Activated naive CD8-positive, alpha-beta T cell treated with anti-CD3 and anti-CD28 coated beads, Interleukin-2, amount 10 ng/mL, durations not matched to agents 7 days and 5 days (primary cell): ENCODE results near the gene BTF3L4. TPM values are rescaled to one million over a fixed set of nuclear protein-coding genes. Genes with fewer than 3 reads are reported as not detected.
"Not testable (repeated sequence)": the region's sequence is repeated elsewhere in the genome, so short reads cannot be mapped to it uniquely, and the experiment has no call there.

ENCODE experiments used
- ATAC-seq: fragments of 150-1000 bp; cut with Tn5 transposase; one replicate; pipeline ENCODE4 v1.10.0; 2021; ENCODE audit warnings: low read depth, moderate library complexity
- POLR2A ChIA-PET: fragments of 350-600 bp; sonication (Branson Sonifier 250); formaldehyde crosslinking; loops from one replicate; lab custom pipeline; 2021; ENCODE audit warnings: antibody characterized with exemption; lab: Charles Lee
- DNase-seq: peaks from one replicate; pipeline ENCODE4 v3.0.0; 2021
- H3K27ac Mint-ChIP-seq: one replicate; pipeline ENCODE4 v1.8.0; 2022; ENCODE audit warnings: mild to moderate bottlenecking, mixed read lengths
- H3K27me3 Mint-ChIP-seq: one replicate; pipeline ENCODE4 v1.8.0; 2022; ENCODE audit warnings: mild to moderate bottlenecking, moderate library complexity, mixed read lengths
- H3K36me3 Mint-ChIP-seq: one replicate; pipeline ENCODE4 v1.8.0; 2021; ENCODE audit warnings: mild to moderate bottlenecking, mixed read lengths
- H3K4me1 Mint-ChIP-seq: one replicate; pipeline ENCODE4 v1.8.0; 2021; ENCODE audit warnings: mixed read lengths
- H3K4me3 Mint-ChIP-seq: one replicate; pipeline ENCODE4 v1.8.0; 2022; ENCODE audit warnings: mild to moderate bottlenecking, moderate library complexity, mixed read lengths
- H3K9me3 Mint-ChIP-seq: one replicate; pipeline ENCODE4 v1.8.0; 2021; ENCODE audit warnings: mixed read lengths
- total RNA-seq, 2 experiments: library from RNA; stranded (reverse); gene quantifications; one replicate each; pipeline ENCODE4 v1.2.3, GENCODE V29; 2021

Gene BTF3L4
- total RNA-seq, 2 experiments from 2014 or later: 31.4 to 41.0 TPM

- peaks cover 12% of the 10 kb centered on the region for H3K36me3 Mint-ChIP-seq
- DNase-seq (no peak), ATAC-seq (no peak)
- no peak overlapping the region for H3K4me3 Mint-ChIP-seq
- no peaks in the 10 kb centered on the region for H3K27me3 Mint-ChIP-seq
- POLR2A ChIA-PET: interaction anchor here (0.6 kb wide), 1 partner anchor 382 kb away, joined by 3 read pairs; no protein-coding TSS in a partner anchor
- H3K4me1 Mint-ChIP-seq: peaks cover 9% of the 10 kb centered on the region
- no peaks in the 10 kb centered on the region for H3K9me3 Mint-ChIP-seq
- H3K27ac Mint-ChIP-seq: no peak overlapping the region
Observed at GRCh38 chr1:52037402-52037814, 18.7 kb upstream of the BTF3L4 start.

GRCh38 chr1:52037909-52038308, 18.2 kb upstream of the BTF3L4 start:
- Mint-ChIP-seq H3K27ac (no peak overlapping the region), H3K4me3 (no peak overlapping the region), H3K4me1 (peaks cover 6% of the 10 kb centered on the region), H3K9me3 (no peaks in the 10 kb centered on the region), H3K36me3 (peaks cover 8% of the 10 kb centered on the region), H3K27me3 (no peaks in the 10 kb centered on the region)
- POLR2A ChIA-PET: no interaction called here
- DNase-seq (no peak), ATAC-seq (no peak)

GRCh38 chr1:52041551-52042185, 14.4 kb upstream of the BTF3L4 start:
- no peak for ATAC-seq
- Mint-ChIP-seq H3K27ac (no peak overlapping the region), H3K27me3 (no peaks in the 10 kb centered on the region), H3K36me3 (peaks cover 20% of the 10 kb centered on the region), H3K4me3 (no peak overlapping the region), H3K9me3 (no peaks in the 10 kb centered on the region), H3K4me1 (no peaks in the 10 kb centered on the region)
- POLR2A ChIA-PET: interaction anchor here (1.1 kb wide), 1 partner anchor 14 kb away, joined by 3 read pairs; the partner anchor contains the start of gene TXNDC12
- DNase-seq: no peak

GRCh38 chr1:52045236-52045635, 10.9 kb upstream of the BTF3L4 start:
- Mint-ChIP-seq H3K36me3 (peaks cover 22% of the 10 kb centered on the region), H3K4me1 (peaks cover 2% of the 10 kb centered on the region), H3K4me3 (no peak overlapping the region), H3K9me3 (no peaks in the 10 kb centered on the region), H3K27me3 (no peaks in the 10 kb centered on the region), H3K27ac (no peak overlapping the region)
- ATAC-seq (no peak), DNase-seq (no peak)
- POLR2A ChIA-PET: interaction anchor here (0.7 to 0.9 kb wide), 2 partner anchors 11 to 12 kb away, joined by 3 read pairs; partner anchors contain the start of gene KTI12

GRCh38 chr1:52045666-52046195, 10.4 kb upstream of the BTF3L4 start:
- H3K9me3 Mint-ChIP-seq, DNase-seq, H3K27me3 Mint-ChIP-seq, ATAC-seq, H3K4me1 Mint-ChIP-seq, H3K27ac Mint-ChIP-seq, H3K4me3 Mint-ChIP-seq: not testable (repeated sequence)
- POLR2A ChIA-PET: interaction anchor here (0.7 kb wide), 1 partner anchor 13 kb away, joined by 3 read pairs; no protein-coding TSS in a partner anchor
- H3K36me3 Mint-ChIP-seq: peaks cover 21% of the 10 kb centered on the region

GRCh38 chr1:52049337-52049736, 6.8 kb upstream of the BTF3L4 start:
- DNase-seq, H3K4me3 Mint-ChIP-seq, ATAC-seq, H3K9me3 Mint-ChIP-seq, H3K27me3 Mint-ChIP-seq, H3K27ac Mint-ChIP-seq: not testable (repeated sequence)
- H3K4me1 Mint-ChIP-seq: peaks cover 19% of the 10 kb centered on the region
- POLR2A ChIA-PET: interaction anchor here (1.1 kb wide), 1 partner anchor 16 kb away, joined by 5 read pairs; the partner anchor contains the start of gene KTI12
- peaks cover 25% of the 10 kb centered on the region for H3K36me3 Mint-ChIP-seq

GRCh38 chr1:52053862-52054261, 2.2 kb upstream of the BTF3L4 start:
- POLR2A ChIA-PET: interaction anchor here (3.0 kb wide), 1 partner anchor 20 kb away, joined by 16 read pairs; the partner anchor contains the start of gene KTI12
- H3K4me3 Mint-ChIP-seq: peak overlapping the region; percentile 99
- DNase-seq (no peak), ATAC-seq (no peak)
- H3K36me3 Mint-ChIP-seq: peaks cover 9% of the 10 kb centered on the region
- no peaks in the 10 kb centered on the region for H3K9me3 Mint-ChIP-seq
- no peaks in the 10 kb centered on the region for H3K27me3 Mint-ChIP-seq
- H3K27ac Mint-ChIP-seq: no peak overlapping the region
- peaks cover 35% of the 10 kb centered on the region for H3K4me1 Mint-ChIP-seq

- H3K36me3 Mint-ChIP-seq: peaks cover 12% of the 10 kb centered on the region
Observed at GRCh38 chr1:52054496-52055065, 1.5 kb upstream of the BTF3L4 start.

GRCh38 chr1:52055066-52055865, 829 bp upstream of the BTF3L4 start, which contains the start of gene TXNDC12:
TXNDC12 (minus strand) TSS chr1:52055191; CDS start chr1:52055096, 95 bp downstream.
- POLR2A ChIA-PET: interaction anchor here (0.6 to 2.6 kb wide), 4 partner anchors 14 to 669 kb away, joined by 3 to 27 read pairs (median 4); partner anchors contain the start of genes KTI12, ORC1 and PRPF38A
- Mint-ChIP-seq H3K27ac (peak within 1 kb of the TSS; percentile 94), H3K27me3 (no peaks in the 10 kb centered on the region), H3K36me3 (peaks cover 12% of the 10 kb centered on the region), H3K9me3 (no peaks in the 10 kb centered on the region), H3K4me3 (peak within 1 kb of the TSS; percentile 99), H3K4me1 (peaks cover 42% of the 10 kb centered on the region)
- ATAC-seq (peak; percentile 50), DNase-seq (peak; percentile 71)

More at GRCh38 chr1:52054496-52055065, 1.5 kb upstream of the BTF3L4 start:
- Mint-ChIP-seq H3K4me1 (peaks cover 40% of the 10 kb centered on the region), H3K4me3 (peak overlapping the region; percentile 99), H3K27ac (peak overlapping the region; percentile 94), H3K9me3 (no peaks in the 10 kb centered on the region), H3K27me3 (no peaks in the 10 kb centered on the region)
- POLR2A ChIA-PET: interaction anchor here (1.2 to 3.0 kb wide), 4 partner anchors 13 to 350 kb away, joined by 3 to 27 read pairs (median 10); partner anchors contain the start of genes KTI12, ORC1 and PRPF38A
- DNase-seq (no peak), ATAC-seq (no peak)

GRCh38 chr1:52055866-52056162, 281 bp upstream of the BTF3L4 start:
- H3K4me1 Mint-ChIP-seq: peaks cover 41% of the 10 kb centered on the region
- POLR2A ChIA-PET: interaction anchor here (0.6 to 2.6 kb wide), 6 partner anchors 14 to 668 kb away, joined by 3 to 27 read pairs (median 4); partner anchors contain the start of genes KTI12, ORC1 and PRPF38A
- H3K36me3 Mint-ChIP-seq: peaks cover 16% of the 10 kb centered on the region
- peak overlapping the region; percentile 94 for H3K27ac Mint-ChIP-seq
- H3K27me3 Mint-ChIP-seq: no peaks in the 10 kb centered on the region
- ATAC-seq (no peak), DNase-seq (no peak)
- no peaks in the 10 kb centered on the region for H3K9me3 Mint-ChIP-seq
- peak overlapping the region; percentile 99 for H3K4me3 Mint-ChIP-seq

- DNase-seq (no peak), ATAC-seq (no peak)
- peak overlapping the region; percentile 99 for H3K4me3 Mint-ChIP-seq
- peaks cover 17% of the 10 kb centered on the region for H3K36me3 Mint-ChIP-seq
- no peaks in the 10 kb centered on the region for H3K9me3 Mint-ChIP-seq
- peaks cover 39% of the 10 kb centered on the region for H3K4me1 Mint-ChIP-seq
- no peaks in the 10 kb centered on the region for H3K27me3 Mint-ChIP-seq
- POLR2A ChIA-PET: interaction anchor here (0.6 to 2.6 kb wide), 5 partner anchors 16 to 368 kb away, joined by 3 to 27 read pairs (median 4); partner anchors contain the start of gene KTI12
- peak overlapping the region; percentile 97 for H3K27ac Mint-ChIP-seq
Observed at GRCh38 chr1:52056937-52057231, 789 bp downstream of the BTF3L4 start.

GRCh38 chr1:52057255-52057654, 1.2 kb downstream of the BTF3L4 start:
- H3K27ac Mint-ChIP-seq: peak overlapping the region; percentile 97
- POLR2A ChIA-PET: interaction anchor here (1.4 to 2.6 kb wide), 2 partner anchors 24 to 308 kb away, joined by 3 to 27 read pairs; partner anchors contain the start of gene KTI12
- ATAC-seq: no peak
- H3K36me3 Mint-ChIP-seq: peaks cover 17% of the 10 kb centered on the region
- H3K4me3 Mint-ChIP-seq: peak overlapping the region; percentile 99
- H3K4me1 Mint-ChIP-seq: peaks cover 38% of the 10 kb centered on the region
- no peak for DNase-seq
- no peaks in the 10 kb centered on the region for H3K9me3 Mint-ChIP-seq
- no peaks in the 10 kb centered on the region for H3K27me3 Mint-ChIP-seq
